Bronchial epithelial cell (primary cell): ENCODE data around the gene PRKD2. TPM values are rescaled to one million over a fixed set of nuclear protein-coding genes. Genes with fewer than 3 reads are reported as not detected.

Source experiments
- DNase-seq: peaks from one replicate; pipeline ENCODE4 v3.0.0-alpha.2; 2010; ENCODE audit warnings: low read depth
- FAIRE-seq: peaks from 2 replicates; lab custom pipeline; 2011; peaks lifted over from hg19 to GRCh38; lab: Jason Lieb, UNC
- H3K27me3 ChIP-seq: 2 replicates; pipeline ENCODE4 v1.5.1; 2011; ENCODE audit warnings: low read length; ENCODE audit not compliant: control insufficient read depth, insufficient read depth
- H3K36me3 ChIP-seq: 2 replicates; pipeline ENCODE4 v1.5.1; 2011; ENCODE audit warnings: low read length; ENCODE audit not compliant: control insufficient read depth, insufficient read depth
- H3K4me3 ChIP-seq: 2 replicates; pipeline ENCODE4 v1.5.1; 2011; ENCODE audit warnings: mild to moderate bottlenecking, low read depth, low read length, control low read depth
- total RNA-seq: library from RNA; depleted of rRNA; stranded (reverse); fragments of >200 nt; gene quantifications from 2 replicates; pipeline ENCODE4 v1.2.1, GENCODE V29; 2014
- TF ChIP-seq, protein P1 (sequence below): IDR thresholded peaks from 2 replicates; pipeline ENCODE4 v1.5.1; 2011; ENCODE audit warnings: mild to moderate bottlenecking, moderate library complexity, low read length, control low read depth, inconsistent platforms; ENCODE audit not compliant: insufficient read depth, severe bottlenecking

PRKD2 gene
- total RNA-seq, 1 donor from 2014 or later: 24.5 TPM

DNA sequence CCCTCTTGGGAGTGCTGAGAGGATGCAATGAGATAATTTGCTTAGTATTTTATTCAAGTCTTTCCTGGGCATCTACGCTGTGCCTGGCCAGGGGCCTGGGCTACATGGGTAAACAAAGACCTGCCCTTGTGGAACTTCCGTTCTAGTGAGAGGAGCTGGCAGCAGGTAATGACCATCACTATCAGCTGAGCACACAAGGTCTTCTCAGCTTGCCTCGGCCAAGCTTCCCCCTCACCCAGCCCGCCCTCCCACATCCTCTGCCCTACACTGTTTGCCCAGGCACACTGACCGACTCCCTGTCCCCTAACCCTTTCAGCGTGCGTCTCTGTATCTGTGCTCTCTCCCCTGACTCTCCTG, 20.4 kb upstream of the PRKD2 start:
- no peak for FAIRE-seq
- no peaks in the 10 kb centered on the region for H3K27me3 ChIP-seq
- TF ChIP-seq, protein P1, sequence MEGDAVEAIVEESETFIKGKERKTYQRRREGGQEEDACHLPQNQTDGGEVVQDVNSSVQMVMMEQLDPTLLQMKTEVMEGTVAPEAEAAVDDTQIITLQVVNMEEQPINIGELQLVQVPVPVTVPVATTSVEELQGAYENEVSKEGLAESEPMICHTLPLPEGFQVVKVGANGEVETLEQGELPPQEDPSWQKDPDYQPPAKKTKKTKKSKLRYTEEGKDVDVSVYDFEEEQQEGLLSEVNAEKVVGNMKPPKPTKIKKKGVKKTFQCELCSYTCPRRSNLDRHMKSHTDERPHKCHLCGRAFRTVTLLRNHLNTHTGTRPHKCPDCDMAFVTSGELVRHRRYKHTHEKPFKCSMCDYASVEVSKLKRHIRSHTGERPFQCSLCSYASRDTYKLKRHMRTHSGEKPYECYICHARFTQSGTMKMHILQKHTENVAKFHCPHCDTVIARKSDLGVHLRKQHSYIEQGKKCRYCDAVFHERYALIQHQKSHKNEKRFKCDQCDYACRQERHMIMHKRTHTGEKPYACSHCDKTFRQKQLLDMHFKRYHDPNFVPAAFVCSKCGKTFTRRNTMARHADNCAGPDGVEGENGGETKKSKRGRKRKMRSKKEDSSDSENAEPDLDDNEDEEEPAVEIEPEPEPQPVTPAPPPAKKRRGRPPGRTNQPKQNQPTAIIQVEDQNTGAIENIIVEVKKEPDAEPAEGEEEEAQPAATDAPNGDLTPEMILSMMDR: no peak
- peaks cover 42% of the 10 kb centered on the region for H3K36me3 ChIP-seq
- no peak overlapping the region for H3K4me3 ChIP-seq
- DNase-seq: no peak

DNA sequence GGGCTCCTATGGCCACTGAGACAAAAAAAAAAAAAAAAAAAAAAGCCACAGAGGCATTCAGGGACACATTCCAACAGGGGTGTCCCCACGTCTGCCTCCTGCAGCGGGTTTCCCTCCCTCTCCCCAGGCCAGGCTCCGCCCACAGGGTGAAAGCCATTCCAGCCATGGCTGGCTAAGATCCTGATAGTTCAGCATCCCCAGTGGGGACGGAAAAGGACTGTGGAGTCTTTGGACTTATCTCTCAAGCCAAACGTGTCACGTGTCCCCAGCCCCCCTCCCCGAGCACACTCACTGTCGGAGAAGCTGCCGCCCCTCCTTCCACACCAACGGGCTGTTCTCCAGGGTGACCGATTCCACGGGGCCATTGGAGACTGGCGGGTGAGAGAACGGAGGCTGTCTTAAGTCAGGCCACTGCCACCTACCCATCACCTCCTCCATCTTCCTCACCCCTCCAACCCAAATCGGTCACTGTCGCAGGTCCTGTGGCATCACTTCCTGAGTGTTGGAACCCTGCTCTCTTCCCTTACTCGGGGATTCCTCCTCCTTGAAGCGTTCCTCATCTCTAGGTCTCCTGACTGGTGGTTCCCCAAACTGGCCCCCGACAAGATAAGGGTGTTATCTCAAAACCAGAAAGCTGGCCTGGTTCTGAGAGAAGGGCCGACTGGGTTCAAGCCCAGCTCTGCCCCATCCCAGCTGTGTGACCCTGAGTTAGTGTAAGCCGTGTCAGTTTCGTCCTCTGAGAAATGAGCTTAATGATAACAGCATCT, 19.8 kb upstream of the PRKD2 start:
- H3K27me3 ChIP-seq: no peaks in the 10 kb centered on the region
- H3K4me3 ChIP-seq: no peak overlapping the region
- no peak for DNase-seq
- peaks cover 45% of the 10 kb centered on the region for H3K36me3 ChIP-seq
- TF ChIP-seq, protein P1: no peak
- no peak for FAIRE-seq

DNA sequence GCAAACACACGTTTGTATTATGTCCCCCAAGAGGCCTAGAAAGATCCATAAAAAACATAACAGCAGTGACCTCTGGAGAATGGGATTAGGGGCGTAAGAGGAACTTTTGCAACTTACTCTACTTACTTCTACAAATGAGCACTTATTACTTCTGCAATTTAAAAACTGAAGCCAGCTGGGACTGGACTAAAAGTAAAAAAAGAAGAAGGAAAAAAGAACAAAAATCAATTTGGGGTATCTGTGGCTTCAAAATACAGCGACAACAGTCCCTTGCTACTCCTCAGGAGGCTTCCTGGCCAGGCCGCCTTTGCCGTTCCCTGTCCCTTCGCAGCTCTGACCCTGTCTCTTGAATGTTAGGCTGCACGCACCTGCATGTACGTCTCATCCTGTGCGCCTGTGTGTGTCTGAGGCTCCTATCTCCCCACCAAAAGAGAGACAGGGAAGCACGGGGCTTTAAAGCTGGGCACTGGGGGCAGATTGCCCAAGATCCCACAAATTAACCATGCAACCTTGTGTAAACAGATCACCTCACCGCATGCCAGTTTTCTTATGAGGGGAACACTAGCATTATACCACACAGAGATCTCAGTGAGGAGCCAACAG, 16.9 kb upstream of the PRKD2 start:
- TF ChIP-seq, protein P1: no peak
- peaks cover 51% of the 10 kb centered on the region for H3K36me3 ChIP-seq
- no peaks in the 10 kb centered on the region for H3K27me3 ChIP-seq
- H3K4me3 ChIP-seq: no peak overlapping the region
- no peak for DNase-seq
- FAIRE-seq: no peak

DNA sequence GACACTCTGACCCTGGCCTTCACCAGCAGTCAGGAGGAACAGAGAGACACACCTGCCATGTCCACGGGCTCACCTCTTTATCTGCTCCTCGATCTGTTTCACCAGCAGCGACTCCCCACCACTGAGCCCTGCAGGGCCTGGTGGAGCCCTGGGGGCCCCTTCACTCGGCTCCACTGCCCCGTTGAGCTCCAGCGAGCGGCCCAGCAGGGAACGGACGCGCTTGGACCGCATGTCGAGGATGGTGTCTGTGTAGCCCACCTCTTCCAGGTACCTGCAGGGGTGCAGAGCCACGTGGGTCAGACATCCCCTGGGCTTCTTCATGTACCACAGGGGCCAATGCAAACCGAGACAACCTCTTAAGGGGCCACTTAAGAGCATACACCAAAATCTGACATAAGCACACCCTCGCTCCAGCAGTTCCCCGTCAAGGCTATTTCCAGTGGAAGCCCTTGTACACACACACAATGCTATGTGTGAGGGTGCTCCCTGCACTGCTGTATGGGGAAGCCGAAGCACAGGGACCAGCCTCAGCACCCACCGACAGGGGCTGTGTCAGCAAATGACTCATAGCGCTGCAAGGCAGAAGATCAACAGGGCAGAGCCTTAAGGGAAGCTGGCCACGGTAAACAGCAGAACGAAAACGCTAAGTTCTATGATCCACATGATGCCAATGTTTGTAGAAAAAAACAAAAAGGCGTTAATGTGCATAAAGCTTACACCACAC, 16.2 kb upstream of the PRKD2 start:
- DNase-seq (no peak), FAIRE-seq (peak; percentile 50)
- TF ChIP-seq, protein P1: no peak
- H3K27me3 ChIP-seq: no peaks in the 10 kb centered on the region
- H3K4me3 ChIP-seq: no peak overlapping the region
- H3K36me3 ChIP-seq: peaks cover 50% of the 10 kb centered on the region

DNA sequence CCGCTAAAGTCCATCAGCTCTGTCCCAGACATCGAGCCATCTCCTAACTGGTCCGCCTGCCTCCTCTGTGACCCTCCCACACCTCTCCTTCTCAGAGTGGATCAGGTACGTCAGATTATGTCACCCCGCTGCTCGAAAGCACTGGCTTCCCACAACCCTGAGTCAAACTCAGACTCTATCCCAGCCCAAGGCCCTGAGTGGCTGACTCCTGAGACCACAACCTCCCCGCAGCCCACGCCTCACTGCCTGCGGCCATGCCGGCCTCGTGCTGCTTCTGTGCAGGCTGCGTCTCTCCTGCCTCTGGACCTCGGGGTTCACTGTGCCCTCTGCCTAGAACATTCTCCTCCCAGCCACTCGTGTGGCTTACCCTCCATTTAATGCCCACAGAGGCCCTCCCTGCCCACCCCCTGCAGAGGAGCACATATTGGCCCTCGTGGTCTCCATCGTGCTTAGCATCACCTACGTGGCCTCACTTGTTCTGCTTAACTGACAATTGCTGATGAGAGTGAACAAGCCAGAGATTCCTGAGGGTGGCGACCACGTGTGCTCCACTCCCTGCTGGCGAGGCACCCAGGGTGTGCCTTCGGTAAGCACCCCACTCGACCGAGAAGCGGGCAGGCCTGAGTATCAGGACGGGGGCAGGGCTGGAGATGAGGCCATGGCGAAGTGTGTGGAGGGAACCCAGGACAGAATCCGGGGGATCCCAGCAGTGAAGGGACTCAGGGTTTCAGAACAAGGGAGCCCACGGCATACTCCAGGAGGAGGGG, 15.4 kb upstream of the PRKD2 start:
- no peak for DNase-seq
- FAIRE-seq: no peak
- Histone ChIP-seq H3K4me3 (no peak overlapping the region), H3K27me3 (no peaks in the 10 kb centered on the region), H3K36me3 (peaks cover 51% of the 10 kb centered on the region)
- TF ChIP-seq, protein P1: no peak
